ENCODE measurements around the gene SMARCAD1.
"Not testable (repeated sequence)": the region's sequence is repeated elsewhere in the genome, so short reads cannot be mapped to it uniquely, and the experiment has no call there.

The SMARCAD1 gene

GRCh38 chr4:94295473-94295872 is 87.8 kb downstream of the SMARCAD1 start:
- not testable (repeated sequence) for DNase-seq

- DNase-seq, result no peak
These were observed 91.1 kb downstream of the SMARCAD1 start for GRCh38 chr4:94298725-94299252.

GRCh38 chr4:94302191-94302590 is 94.5 kb downstream of the SMARCAD1 start:
- no peak for DNase-seq

GRCh38 chr4:94304365-94304971 is 96.8 kb downstream of the SMARCAD1 start:
- no peak for DNase-seq

GRCh38 chr4:94305466-94306225 is 98.0 kb downstream of the SMARCAD1 start:
- no peak for DNase-seq

- DNase-seq, result no peak
These were observed 99.0 kb downstream of the SMARCAD1 start for GRCh38 chr4:94306713-94307112.

- no peak for DNase-seq
These were observed 99.7 kb downstream of the SMARCAD1 start for GRCh38 chr4:94307231-94307871.

GRCh38 chr4:94319927-94320326 is 112.3 kb downstream of the SMARCAD1 start:
- not testable (repeated sequence) for DNase-seq

- no peak for DNase-seq
These were observed 118.2 kb downstream of the SMARCAD1 start for GRCh38 chr4:94325835-94326234.

- no peak for DNase-seq
These were observed 122.3 kb downstream of the SMARCAD1 start for GRCh38 chr4:94329933-94330332.

GRCh38 chr4:94332983-94333590 is 125.4 kb downstream of the SMARCAD1 start:
- DNase-seq, result no peak

- no peak for DNase-seq
These were observed 126.2 kb downstream of the SMARCAD1 start for GRCh38 chr4:94333866-94334265.

GRCh38 chr4:94334476-94334875 is 126.8 kb downstream of the SMARCAD1 start:
- DNase-seq, result no peak

- no peak for DNase-seq
These were observed 127.3 kb downstream of the SMARCAD1 start for GRCh38 chr4:94334962-94335361.

- no peak for DNase-seq
These were observed 128.6 kb downstream of the SMARCAD1 start for GRCh38 chr4:94336303-94336702.

- DNase-seq, result not testable (repeated sequence)
These were observed 129.1 kb downstream of the SMARCAD1 start for GRCh38 chr4:94336791-94337190.

- DNase-seq, result no peak
These were observed 131.2 kb downstream of the SMARCAD1 start for GRCh38 chr4:94338681-94339351.

- no peak for DNase-seq
These were observed 132.1 kb downstream of the SMARCAD1 start for GRCh38 chr4:94339779-94340178.
